Stimulated activated CD8-positive, alpha-beta memory T cell treated with anti-CD3 and anti-CD28 coated beads, Interleukin-15, amount 100 ng/mL, for 4 hours (primary cell): Measurements from ENCODE around the gene PNLDC1.
"Not testable (repeated sequence)": the region's sequence is repeated elsewhere in the genome, so short reads cannot be mapped to it uniquely, and the experiment has no call there.

Experiments used
- DNase-seq, 2 donors: peaks; one replicate each; pipeline ENCODE4 v3.0.0-alpha.2; 2020; ENCODE audit warnings: low read depth in 2 of 2

PNLDC1 gene

GRCh38 chr6:159849851-159850250 lies 49.8 kb downstream of the PNLDC1 start:
- DNase-seq, result not testable (repeated sequence)

DNA sequence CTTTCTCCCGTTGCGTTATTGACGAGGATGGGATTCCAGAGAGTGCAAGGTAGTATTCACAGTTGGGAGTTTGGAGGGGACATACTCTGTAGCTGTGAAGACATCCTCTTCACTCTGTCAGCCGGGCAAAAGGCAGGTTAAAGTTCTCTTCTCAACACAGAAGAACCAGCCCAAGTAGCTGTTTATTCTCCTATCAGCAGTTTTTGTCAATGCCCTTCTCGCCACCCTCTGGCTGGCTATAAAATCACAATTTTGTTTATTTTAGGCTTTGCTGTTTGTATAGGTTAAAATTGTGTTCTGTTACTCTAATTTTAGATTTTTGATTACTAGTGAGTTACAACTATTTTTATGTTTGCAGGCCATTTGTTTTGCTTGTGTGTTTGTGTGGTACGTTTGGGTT lies 52.8 kb downstream of the PNLDC1 start:
- DNase-seq, result no peak

DNA sequence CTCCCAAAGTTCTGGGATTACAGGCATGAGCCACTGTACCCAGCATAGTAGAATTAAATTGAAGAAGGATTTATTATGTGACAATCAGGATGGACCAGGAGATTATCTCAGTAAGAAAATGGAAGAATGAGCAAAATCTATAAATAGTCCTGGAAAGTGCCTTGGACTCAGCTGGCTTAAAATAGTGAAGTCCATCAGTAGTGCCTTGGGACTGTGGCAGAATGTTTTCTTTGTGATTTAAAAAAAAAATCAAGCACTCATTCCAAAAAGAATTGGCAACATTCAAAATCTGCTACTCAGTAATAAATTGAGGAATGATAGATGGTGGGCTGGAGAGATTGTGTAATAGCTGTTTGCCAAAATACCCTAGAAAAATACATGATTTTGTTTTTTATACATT lies 53.7 kb downstream of the PNLDC1 start:
- no peak for DNase-seq

- no peak for DNase-seq
Observed at GRCh38 chr6:159854959-159855358, 54.9 kb downstream of the PNLDC1 start.

DNA sequence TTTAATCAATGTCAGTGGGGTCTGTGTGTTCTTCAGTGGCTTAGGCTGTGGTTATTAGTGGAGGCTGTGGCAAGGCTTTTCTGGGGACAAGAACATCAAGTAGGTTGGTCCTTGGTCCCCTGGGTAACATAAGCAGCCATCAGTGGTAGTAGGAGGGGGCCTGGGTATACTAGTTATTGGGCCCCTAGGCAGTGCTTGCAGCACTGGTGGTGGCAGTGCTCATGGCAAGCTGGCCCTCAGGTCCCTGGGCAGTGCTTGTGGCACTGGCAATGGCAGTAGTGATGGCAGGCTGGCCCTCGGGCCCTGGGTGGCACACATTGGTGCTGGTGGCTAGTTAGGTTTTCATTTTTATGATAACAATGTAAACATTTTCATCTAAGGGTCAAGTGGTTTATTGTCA lies 58.2 kb downstream of the PNLDC1 start:
- DNase-seq, result no peak

DNA sequence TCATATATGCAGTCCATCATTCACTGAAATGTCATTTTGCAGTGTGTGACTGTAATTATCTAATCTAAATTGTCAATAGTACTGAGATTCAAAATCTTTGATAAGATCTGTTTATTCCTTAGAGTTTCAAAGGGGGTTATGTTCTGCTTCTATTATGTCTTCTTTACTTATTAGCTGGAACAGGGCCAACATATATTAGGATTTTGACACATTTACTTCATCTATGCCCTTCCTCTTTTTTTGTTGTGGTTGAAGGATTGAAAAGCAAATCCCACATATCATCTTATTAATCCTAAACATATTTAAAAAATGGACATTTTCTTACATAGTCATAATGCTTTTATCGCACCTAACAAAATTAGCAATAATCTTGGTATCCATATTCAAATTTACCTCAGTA lies 60.4 kb downstream of the PNLDC1 start:
- DNase-seq, result no peak

- DNase-seq, result no peak
Observed at GRCh38 chr6:159862103-159862502, 62.0 kb downstream of the PNLDC1 start.

- not testable (repeated sequence) for DNase-seq
Observed at GRCh38 chr6:159863341-159863740, 63.3 kb downstream of the PNLDC1 start.

DNA sequence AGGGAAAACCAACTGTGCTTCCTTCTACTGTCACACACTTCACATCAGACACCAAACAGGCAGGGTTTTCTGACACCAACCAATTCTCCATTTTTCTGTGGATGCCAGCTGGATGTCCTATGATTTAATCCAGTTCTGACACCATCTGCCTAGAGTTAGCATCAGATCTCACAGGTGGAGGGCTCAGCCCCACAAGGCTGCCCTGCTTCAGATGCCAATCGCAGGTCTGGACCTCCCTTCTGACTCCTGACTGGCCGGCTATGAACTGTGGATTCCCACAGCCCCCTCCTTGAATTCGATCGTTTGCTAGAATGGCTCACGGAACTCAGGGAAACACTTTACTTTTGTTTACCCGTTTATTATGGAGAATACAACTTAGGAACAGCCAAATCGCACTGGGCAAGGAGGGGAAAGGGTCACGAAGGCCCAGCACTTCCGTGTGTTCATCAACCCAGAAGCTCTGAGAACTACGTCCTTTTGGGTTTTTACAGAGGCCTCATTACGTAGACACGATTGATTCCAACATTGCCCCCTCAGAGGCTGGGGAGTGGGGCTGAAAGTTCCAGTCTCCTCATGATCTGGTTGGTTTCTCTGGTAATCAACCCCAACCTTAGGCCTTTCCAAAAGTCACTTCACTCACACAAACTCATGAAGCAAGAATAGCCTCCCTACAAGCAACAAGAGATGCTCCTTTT lies 65.3 kb downstream of the PNLDC1 start:
- DNase-seq, result no peak

- DNase-seq, result no peak
Observed at GRCh38 chr6:159866286-159867247, 66.5 kb downstream of the PNLDC1 start.
